Fibroblast of the conjunctiva (primary cell): ENCODE results near the gene PXDN.

ENCODE experiments used
- DNase-seq: peaks from one replicate; pipeline ENCODE4 v3.0.0-alpha.2; 2010; ENCODE audit warnings: low read depth

Gene PXDN

DNA sequence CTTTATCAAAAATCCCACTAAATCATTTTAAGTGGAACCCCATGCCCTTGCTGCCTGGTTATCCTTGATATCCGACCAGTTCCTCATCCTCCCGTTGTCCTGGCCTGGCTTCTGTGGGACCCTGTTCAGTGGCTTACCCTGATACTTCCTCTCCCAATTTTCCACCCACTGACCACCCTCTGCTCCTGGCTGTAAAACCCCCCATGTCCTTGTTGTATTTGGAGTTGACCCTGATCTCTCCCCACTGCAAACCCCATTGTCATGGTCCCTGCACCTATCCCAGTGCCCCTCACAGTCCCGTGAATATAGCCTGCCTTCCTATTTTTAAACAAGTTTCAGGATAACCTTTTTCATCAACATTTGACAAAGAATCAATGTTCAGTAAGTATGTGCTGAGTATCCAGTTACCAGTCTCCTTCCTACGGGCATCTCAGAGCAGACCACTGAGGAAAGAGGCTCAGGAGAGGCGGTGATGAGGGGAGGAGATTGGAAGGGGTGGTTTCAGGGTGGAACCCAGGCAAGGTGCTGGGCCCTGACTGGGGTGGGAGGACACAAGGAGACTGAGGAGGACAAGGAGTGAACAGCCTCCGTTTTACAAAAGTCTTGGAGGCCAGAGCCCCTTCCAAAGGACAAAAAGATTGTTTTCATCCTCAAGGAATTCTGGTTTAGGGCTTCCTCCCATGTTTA, 131.8 kb downstream of the PXDN start:
- no peak for DNase-seq

- no peak for DNase-seq
Observed at GRCh38 chr2:1611886-1612285, 132.4 kb downstream of the PXDN start.

DNA sequence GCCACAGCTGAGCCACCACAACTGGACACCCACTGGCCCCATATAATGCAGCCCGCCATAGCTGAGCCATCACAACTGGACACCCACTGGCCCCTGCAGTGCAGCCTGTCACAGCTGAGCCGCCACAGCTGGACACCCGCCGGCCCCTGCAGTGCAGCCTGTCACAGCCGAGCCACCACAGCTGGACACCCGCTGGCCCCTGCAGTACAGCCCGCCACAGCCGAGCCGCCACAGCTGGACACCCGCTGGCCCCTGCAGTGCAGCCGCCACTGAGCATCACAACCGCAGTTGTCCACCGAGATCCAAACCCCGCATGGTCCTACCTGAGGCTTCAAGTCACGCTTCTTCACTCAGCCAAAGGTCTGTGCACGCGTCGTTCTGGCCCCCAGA, 134.2 kb downstream of the PXDN start:
- no peak for DNase-seq

- no peak for DNase-seq
Observed at GRCh38 chr2:1609485-1610095, 134.7 kb downstream of the PXDN start.

- DNase-seq: no peak
Observed at GRCh38 chr2:1609040-1609439, 135.3 kb downstream of the PXDN start.

GRCh38 chr2:1607971-1608688, 136.2 kb downstream of the PXDN start:
- DNase-seq: no peak

GRCh38 chr2:1607236-1607920, 136.9 kb downstream of the PXDN start:
- DNase-seq: no peak

- DNase-seq: no peak
Observed at GRCh38 chr2:1606421-1607235, 137.7 kb downstream of the PXDN start.

GRCh38 chr2:1606046-1606400, 138.3 kb downstream of the PXDN start:
- no peak for DNase-seq

- no peak for DNase-seq
Observed at GRCh38 chr2:1605102-1606045, 138.9 kb downstream of the PXDN start.

- no peak for DNase-seq
Observed at GRCh38 chr2:1603521-1603920, 140.8 kb downstream of the PXDN start.

DNA sequence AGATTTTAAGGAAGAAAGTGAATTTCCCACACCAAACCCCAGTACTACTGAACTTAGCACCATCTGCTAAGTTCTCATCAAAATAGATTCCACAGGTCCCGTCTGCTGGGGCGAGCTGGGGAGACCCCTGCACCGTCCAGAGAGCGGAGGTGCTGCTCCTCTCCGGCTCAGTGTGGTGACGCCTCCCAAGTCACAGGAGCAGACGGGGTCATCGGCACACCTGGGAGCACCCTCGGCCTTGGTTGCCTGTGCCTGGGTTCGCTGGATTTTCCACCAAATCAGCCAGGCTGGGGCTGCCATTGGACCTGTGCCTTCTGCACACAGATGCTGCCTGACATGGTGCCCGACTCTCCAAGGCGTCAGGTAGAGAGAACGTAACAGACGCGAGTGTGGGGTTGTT, 141.3 kb downstream of the PXDN start:
- no peak for DNase-seq

DNA sequence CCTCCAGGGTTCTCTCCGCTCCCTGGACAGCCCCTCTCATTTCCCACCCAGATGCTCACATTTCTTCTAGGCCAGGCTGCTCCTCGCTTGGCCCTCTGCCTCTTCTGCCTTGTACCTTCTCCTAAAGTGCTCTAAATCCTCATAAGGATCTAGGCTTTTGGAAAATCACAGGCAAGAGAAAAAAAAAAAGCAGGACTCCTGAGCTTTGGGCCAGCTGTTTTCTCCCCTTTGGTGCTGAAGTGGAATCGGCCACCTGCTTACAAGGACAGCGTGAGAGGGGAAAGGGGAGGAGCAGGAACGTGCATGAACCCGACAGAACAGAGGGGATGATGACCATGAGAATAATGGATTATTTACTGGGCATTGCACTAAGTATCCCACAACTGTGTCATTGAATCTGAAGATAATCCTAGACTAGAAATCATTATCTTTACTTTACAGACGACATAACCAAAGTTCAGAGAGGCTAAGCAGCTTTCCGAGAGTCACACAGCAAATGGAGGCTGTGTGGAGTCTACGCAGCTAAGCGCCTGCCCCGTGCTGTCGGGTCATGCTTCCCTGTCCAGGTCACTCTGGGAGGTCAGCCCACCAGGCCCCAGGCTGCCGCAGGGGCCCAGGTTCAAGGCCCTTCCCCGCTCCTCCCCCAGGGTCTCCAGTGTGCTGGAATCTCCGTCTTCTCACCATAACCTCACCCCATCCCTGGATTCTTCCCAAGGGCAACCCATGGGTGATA, 141.9 kb downstream of the PXDN start:
- no peak for DNase-seq

GRCh38 chr2:1601471-1602277, 142.6 kb downstream of the PXDN start:
- DNase-seq: no peak

- DNase-seq: no peak
Observed at GRCh38 chr2:1601067-1601412, 143.3 kb downstream of the PXDN start.

DNA sequence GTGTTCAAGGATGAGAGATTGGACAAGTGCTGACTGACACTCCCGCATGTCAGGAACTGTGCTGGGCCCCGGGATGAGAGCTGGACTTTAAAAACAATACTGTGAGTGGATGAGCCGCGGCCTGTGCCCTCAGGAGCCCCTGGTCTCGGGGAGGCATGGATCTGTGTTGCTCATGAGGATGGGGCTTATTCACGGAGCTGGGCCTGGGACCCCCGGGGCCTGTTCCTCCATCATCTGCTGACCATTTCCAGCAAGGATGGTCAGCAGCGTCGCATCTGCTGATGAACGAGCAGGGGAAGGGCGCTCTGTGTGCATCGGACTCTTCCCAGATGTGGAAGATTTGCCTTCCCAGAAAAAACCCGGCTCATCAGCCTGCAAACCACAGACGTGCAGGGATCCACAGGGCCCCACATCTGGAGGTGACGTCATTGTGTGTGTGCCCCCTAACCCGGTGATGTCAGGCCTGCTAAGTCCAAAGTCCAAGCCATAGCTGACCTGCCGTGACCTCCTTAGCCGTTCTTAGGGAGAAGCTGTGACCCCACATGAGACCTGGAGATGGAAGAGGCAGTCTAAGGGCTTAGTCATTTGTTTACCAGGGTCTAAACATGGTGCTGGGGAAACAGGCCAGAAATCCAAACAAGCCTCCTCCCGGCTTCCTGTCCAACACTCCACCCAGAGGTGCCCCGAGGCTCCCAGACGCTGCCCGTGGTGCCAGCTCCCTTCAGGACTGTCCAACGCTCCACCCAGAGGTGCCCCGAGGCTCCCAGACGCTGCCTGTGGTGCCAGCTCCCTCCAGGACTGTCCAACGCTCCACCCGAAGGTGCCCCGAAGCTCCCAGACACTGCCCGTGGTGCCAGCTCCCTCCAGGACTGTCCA, 143.9 kb downstream of the PXDN start:
- peak; percentile 21 for DNase-seq

DNA sequence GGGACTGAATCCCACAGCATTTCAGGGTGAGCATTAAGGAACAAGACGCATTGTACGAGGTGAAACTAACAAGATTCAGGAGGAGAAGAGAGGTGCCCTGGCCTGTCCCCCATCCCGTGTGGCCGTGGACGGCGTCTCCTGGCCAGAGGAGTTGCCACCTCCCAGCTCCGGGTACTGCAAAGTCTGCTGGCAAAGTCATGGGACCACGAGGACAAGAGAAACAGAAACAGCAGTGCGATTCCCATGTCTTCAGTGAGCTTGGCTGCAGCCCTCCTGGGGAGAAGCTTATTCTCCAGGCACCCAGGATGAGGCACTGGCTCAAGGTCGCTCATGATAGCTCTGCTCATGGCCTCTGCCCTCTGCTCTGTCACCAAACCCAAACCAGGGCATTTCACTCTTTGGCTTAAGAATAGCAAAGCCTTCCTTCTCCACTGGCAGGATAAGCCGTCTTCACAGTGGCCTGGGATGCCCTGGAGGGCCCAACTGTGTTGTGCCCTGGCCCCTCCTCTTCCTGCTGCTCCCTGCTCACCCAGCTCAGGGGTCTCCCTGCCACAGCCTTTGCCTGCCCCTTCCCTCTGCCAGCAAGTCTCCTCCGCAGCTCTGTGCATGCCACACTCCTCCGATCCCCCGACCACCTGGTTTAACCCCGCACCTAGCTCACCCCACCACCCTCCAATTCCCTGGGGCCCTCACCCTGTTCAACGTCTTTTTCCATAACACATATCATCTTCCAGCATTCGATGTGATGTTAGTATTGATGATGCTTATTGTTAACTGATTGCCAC, 144.8 kb downstream of the PXDN start:
- no peak for DNase-seq

- no peak for DNase-seq
Observed at GRCh38 chr2:1598800-1599199, 145.5 kb downstream of the PXDN start.
